GM21576 (cell line): ENCODE results near the gene SUN1.
"Not testable (repeated sequence)": the region's sequence is repeated elsewhere in the genome, so short reads cannot be mapped to it uniquely, and the experiment has no call there.

Experiments used
- ATAC-seq: cut with Tn5 transposase; IDR thresholded peaks from one replicate; pipeline ENCODE4 v1.9.1; 2021; ENCODE audit warnings: mild to moderate bottlenecking, moderate library complexity; ENCODE audit not compliant: unreplicated experiment

The SUN1 gene

DNA sequence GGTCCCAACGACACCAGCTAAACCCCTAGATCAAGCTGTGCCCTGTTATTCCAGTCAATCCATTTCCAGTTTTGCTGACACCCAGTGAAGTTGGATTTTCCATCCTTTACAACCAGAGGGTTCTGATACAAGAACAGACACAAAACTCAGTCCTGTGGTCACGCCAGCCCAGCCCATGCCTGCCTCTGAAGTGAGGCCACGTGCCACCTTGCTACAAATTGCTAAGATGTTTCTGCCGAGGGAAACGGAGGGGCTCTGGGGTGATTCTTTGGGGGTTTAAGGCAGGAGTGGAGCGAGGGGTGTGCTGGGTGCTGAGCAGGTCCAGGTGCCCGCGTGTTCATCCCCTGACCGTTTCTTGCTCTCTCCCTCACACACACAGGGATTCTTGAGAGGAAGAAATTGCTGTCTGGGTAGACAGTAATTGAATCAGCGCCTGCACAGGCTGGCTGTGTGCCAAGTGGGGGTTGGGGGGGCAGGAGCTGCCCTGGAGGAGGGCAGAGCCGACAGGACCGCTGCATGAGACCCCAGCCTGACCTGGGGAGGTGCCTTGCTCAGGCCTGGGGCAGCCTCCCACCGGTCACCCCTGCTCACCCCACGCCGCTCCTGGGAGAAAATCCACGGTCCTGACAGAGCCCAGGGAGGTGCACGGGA is 84.1 kb downstream of the SUN1 start:
- ATAC-seq = no peak

DNA sequence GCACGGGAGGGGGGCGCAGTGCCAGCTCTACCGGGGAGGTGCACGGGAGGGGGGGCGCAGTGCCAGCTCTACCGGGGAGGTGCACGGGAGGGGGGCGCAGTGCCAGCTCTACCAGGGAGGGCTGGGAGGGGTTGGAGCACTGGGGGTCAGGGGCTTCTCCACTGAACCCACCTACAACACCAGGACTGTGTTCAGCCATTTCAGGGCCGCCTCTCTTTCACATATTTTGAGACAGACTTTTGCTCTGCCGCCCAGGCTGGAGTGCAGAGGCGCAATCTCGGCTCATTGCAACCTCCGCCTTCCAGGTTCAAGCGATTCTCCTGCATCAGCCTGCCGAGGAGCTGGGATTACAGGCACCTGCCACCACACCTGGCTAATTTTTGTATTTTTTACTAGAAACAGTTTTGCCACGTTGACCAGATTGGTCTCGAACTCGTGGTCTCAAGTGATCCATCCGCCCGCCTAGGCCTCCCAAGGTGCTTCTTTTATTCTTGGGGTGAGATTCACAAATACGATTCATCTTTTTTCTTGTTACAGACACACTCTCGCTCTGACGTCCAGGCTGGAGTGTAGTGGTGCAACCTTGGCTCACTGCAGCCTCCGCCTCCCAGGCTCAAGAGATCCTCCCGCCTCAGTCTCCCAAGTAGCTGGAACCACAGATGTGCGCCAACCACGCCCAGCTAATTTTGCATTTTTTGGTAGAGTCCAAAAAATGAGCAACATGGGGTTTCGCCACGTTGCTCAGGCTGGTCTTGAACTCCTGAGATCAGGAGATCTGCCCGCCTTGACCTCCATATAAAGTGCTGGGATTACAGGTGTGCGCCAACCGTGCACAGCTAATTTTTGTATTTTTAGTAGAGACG is 85.2 kb downstream of the SUN1 start:
- ATAC-seq = no peak

DNA sequence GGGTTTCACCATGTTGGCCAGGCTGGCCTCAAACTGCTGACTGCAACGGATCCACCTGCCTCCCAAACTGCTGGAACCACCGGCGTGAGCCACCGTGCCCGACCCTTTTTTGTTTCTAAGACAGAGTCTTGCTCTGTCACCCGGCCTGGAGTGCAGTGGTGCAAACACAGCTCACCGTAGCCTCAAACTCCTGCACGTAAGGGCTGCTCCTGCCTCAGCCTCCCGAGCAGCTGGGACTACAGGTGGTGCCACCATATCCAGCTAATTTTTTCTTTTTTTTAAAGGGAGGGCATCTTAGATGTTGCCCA is 85.8 kb downstream of the SUN1 start:
- ATAC-seq = no peak

DNA sequence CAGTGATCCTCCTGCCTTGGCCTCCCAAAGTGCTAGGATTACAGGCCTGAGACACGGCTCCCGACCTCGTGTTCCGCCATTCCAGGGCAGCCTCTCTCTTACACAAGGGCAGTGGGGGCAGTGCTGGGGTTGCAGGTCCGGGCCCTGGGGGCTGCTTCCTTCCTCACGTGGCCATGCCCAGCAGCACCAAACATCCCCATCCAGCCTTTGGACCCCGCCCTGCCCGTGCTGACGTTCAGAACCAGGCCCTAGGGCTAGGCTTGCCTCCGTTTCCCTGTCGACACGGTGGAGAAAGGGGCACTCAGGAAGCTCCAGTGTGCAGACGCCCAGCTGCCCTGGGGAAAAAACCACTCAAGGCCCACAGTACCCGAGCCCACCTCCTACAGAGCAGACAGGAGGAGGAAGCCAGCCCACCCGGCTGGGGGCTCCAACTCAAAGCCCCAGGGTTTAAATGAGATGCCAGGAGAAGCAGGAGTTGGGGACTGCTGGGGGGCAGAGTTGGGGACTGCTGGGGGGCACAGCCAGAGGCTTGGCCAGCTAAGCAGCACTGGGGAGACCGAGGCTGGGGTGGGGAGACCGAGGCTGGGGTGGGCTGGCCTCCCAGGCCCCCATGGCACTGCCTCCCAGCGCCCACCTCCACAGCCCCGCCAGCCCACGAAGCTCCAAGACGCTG is 86.3 kb downstream of the SUN1 start:
- no peak for ATAC-seq

DNA sequence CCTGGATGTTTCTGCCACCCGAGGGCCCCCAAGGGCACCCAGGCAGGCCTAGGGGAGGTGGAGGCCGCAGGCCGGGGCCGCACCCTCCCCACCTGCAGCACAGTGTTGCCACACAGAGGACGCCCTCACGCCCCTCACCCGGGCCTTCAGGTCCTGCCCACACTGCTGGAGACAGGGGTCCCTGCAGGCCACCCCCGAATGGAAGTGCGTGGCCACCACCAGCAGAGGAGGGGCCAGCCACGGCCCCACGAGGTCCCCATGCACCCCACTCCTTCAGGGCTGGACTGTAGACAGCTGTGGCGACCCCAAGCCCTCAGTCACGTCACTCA is 86.8 kb downstream of the SUN1 start:
- ATAC-seq = no peak

DNA sequence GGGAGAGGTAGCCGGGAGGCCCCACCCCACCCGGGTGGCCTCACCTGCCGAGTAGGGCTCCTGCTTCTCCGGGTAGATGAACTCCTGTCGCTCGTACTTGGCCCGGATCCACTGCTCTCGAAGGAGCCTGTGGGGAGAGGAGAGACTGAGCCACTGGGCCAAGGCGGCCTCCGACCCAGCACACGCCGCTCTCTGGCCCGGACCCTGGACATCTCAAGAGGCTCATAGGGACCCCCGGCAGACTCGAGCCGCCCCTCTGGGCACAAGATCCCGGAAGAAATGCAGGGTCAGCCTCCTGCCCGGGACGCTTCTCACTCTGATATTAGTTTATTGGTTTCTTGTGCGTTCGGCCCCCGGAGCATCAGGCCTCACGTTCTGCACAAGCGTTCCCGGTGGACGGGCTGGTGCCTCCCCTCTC is 87.7 kb downstream of the SUN1 start:
- ATAC-seq = no peak

DNA sequence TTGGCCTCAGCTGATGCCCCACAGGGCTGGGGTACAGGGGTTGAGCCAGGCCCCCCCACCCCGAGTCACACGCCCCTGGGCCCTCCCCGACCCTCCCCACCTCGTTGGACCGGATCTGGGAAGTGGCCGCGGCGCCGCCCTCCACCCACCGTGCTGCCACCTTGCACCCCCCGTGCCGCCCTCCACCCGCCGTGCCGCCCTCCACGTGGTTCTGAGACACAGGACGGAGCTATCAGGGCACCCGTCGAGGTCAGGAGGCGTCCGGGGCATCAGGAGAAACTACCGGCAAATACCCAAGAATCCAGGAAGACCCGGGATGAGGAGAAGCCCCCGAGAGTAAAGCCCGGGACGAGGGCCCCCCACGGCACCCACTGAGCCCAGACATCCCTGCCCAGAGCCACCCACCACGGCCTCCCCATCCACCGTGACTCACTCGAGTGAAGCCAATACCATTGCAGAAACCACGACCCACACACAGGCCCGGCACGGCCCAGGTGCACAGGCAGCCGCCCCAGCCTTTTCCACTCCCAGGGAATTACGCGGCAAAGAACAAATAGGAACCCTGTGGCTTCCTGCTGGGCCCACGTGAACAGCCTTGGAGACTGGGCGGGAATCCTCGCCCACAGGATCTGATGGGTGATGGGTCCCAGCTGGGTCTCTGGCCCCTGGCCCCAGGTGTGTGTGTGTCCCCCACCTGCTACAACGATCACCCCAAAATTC is 88.2 kb downstream of the SUN1 start:
- ATAC-seq = no peak

DNA sequence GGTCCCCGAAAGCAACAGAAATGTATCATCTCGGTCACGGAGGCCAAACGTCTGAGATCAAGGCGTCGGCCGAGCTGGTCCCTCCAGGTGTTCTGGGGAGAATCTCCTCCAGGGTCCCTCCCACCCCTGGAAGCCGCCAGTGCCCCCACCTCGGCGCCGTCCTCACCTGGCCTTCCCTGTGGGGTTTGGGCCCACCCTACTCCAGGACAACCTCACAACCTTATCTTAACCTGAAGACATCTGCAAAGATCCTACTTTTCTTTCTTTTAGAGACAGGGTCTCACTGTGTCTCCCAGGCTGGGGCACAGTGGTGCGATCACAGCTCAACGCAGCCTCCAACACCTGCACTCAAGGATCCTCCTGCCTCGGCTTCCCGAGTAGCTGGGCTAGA is 88.8 kb downstream of the SUN1 start:
- ATAC-seq = no peak

DNA sequence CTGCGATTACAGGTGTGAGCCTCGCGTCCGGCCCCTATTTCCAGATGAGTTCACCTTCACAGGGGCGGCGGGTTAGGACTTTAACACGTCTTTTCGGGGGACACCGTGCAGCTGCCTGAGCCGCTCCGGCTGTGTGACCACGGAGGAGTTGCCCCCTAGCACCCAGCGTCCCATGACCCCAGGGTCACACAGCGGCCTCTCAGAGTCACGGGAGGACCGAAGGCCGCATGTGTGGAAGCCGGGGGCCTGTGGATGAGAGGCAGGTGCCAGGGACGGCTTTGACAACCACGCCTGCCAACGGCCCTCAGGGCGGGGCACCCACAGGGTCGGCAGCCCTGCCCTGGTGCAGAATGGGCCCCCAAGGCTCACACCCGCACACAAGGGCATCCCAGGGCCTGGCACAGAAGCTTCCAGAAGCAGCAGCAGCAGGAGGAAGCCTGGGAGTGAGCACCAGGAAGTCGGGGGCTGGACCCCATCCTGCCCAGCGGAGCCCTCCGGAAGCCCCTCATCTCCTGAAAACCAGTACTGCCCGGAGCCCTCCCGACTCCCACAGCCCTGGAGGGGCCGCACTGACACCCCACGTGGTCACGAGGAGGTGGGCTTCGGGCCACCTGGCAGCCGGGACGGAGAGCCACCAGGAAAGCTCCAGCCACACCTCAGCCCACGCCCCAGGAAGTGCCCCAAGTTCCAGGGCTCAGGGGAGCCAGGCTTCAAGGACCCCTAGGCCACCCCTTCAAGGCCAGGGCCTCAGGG is 89.5 kb downstream of the SUN1 start:
- no peak for ATAC-seq

DNA sequence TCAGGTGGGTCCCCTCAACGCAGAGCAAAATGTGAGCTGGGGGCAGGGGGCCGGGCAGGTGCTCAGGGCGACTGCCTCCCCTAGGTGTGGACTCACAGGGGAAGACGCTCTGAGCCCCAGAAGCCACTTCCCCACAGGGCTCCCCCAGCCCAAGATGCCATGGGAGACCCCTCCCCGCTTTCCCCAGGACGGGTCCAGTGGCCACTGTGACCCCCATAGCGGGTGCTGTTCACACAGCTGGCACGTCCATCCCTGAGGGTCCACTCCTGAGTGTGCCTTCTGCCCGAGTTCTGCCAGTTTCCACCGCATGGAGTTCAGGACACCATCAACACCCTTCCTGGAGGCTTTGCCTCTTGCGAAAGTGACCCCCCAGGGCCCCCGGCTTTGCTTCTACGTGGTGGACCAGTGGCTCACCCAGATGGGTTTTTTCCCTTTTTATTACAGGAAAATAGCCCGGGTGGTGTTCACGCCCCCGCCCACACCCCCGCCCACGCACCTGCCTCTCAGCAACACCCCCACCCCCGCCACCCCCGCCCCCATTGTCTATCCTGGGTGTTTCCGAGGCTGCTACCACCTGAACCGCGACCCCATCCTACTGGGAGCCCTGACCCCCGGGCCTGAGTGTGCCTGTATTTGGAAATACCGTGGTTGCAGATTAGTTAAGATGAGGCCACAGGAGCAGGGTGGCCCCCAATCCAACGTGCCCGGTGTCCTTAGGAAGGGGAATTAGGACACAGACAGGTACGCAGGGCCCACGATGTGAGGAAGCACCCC is 90.2 kb downstream of the SUN1 start:
- no peak for ATAC-seq

DNA sequence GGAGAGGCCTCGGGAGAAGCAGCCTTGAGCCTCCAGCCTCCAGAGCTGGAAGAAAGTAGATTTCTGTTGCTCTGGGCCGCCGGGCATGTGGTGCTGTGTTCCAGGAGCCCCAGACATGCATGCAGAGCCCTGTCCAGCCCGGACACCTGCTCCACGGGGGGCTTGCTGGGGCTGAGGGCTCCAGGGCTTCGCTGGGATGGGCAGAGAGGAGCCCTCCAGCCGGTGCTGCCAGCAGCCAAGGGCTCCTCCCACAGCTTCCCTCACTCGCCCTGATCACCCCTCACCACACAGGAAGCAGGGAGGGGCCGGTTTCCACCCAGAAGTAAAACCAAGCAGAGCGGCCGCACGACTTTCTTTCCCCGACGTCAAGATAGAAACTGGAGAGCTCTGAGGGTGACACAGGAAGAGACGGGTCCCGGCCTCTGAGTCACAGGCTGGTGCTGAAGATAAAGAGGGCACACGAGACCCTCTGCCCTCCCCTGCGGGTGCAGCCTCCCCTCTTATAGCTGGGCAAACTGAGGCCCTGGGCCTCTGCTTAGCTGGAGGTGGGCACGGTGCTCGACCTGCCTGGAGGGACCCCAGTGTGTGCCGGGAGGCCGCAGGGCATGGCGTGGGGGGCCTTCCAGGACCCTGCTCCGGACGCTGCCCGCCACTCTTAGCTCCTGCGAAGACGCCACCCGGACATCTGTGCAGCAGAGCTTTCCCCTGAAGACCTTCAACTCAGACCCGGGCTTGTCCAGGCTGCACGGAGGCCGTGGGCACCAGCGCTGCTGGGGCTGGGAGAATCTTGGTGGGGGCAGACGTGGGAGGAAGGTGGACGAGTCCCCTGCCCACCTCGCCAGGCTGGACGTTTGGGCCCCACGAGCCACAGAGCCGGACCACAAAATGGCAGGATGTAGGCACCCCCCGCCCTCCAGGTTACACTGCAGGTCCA is 91.1 kb downstream of the SUN1 start:
- peak; percentile 74 for ATAC-seq

DNA sequence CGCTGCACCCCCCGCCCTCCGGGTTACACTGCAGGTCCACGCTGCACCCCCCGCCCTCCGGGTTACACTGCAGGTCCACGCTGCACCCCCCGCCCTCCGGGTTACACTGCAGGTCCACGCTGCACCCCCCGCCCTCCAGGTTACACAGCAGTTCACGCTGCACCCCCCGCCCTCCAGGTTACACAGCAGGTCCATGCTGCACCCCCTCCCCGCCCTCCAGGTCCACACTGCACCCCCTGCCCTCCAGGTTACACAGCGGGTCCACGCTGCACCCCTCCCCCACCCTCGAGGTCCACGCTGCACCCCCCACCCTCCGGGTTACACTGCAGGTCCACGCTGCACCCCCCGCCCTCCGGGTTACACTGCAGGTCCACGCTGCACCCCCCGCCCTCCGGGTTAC is 91.8 kb downstream of the SUN1 start:
- ATAC-seq = not testable (repeated sequence)
